Measurements from ENCODE around the gene ELK1. TPM values are rescaled to one million over a fixed set of nuclear protein-coding genes. Genes with fewer than 3 reads are reported as not detected.

ELK1 gene
- total RNA-seq, 1 experiment from 2014 or later, result 57.0 TPM

- Histone ChIP-seq H3K27me3 (ENCODE audit: insufficient read depth, low read length) (no peaks in the 10 kb centered on the region), H3K9me2 (ENCODE audit: insufficient read depth) (no peaks in the 10 kb centered on the region), H3K4me2 (ENCODE audit: low read length) (no peak overlapping the region), H3K79me2 (ENCODE audit: insufficient read depth, low read length) (no peaks in the 10 kb centered on the region), H2AFZ (ENCODE audit: low read depth, low read length, poor library complexity, severe bottlenecking) (no peak overlapping the region), H3K4me3 (replicated peaks in 1 of 2; ENCODE audit: low read depth in 1 of 2, low read length in 2 of 2) (no peak overlapping the region), H3K36me3 (ENCODE audit: control insufficient read depth in 1 of 2, insufficient read depth in 2 of 2, low read length in 2 of 2) (no peaks in the 10 kb centered on the region), H3K27ac (ENCODE audit: low read depth, low read length) (no peak overlapping the region), H3K9ac (ENCODE audit: low read length) (no peak overlapping the region), H3K9me3 (ENCODE audit: control insufficient read depth in 1 of 2, insufficient read depth in 1 of 2, low read depth in 1 of 2, low read length in 2 of 2) (no peaks in the 10 kb centered on the region), H3K4me1 (ENCODE audit: control insufficient read depth in 1 of 2, insufficient read depth in 2 of 2, low read length in 2 of 2) (no peaks in the 10 kb centered on the region), H4K20me1 (ENCODE audit: insufficient read depth) (no peaks in the 10 kb centered on the region)
- no peak for ATAC-seq
- TF ChIP-seq TCF7L2 (IDR thresholded peaks at IDR 0.05; ENCODE audit: borderline replicate concordance, extremely low read depth, insufficient read depth, insufficient read length) (no peak), POLR2AphosphoS5 (IDR thresholded peaks at IDR 0.05; ENCODE audit: low read depth, low read length) (no peak), EZH2 (IDR thresholded peaks at IDR 0.05) (no peak), EGR1 (IDR thresholded peaks at IDR 0.05; ENCODE audit: low read depth) (no peak), CBX3 (IDR thresholded peaks at IDR 0.05; ENCODE audit: low read depth) (no peak), ZBTB33 (IDR thresholded peaks at IDR 0.05; ENCODE audit: extremely low read depth, insufficient replicate concordance, low read length) (no peak), JUND (IDR thresholded peaks at IDR 0.05) (no peak), SRF (IDR thresholded peaks at IDR 0.05; ENCODE audit: low read depth) (no peak), CTCF (IDR thresholded peaks at IDR 0.05 in 2 of 3, conservative IDR thresholded peaks at IDR 0.05 in 1 of 3; ENCODE audit: borderline replicate concordance in 1 of 3, insufficient read depth in 1 of 3, low read depth in 2 of 3, low read length in 2 of 3) (no peak), ZNF274 (IDR thresholded peaks at IDR 0.05; ENCODE audit: low read depth, low read length) (no peak), SIN3A (IDR thresholded peaks at IDR 0.05; ENCODE audit: low read depth) (no peak), ZFX (IDR thresholded peaks at IDR 0.05) (no peak), SP1 (IDR thresholded peaks at IDR 0.05; ENCODE audit: low read depth) (no peak), EZH2phosphoT487 (IDR thresholded peaks at IDR 0.05; ENCODE audit: borderline replicate concordance) (no peak), CEBPB (IDR thresholded peaks at IDR 0.05; ENCODE audit: low read depth) (no peak)
- TF ChIP-seq, protein P1, sequence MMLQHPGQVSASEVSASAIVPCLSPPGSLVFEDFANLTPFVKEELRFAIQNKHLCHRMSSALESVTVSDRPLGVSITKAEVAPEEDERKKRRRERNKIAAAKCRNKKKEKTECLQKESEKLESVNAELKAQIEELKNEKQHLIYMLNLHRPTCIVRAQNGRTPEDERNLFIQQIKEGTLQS (IDR thresholded peaks at IDR 0.05), result no peak
- TF ChIP-seq, protein P2, sequence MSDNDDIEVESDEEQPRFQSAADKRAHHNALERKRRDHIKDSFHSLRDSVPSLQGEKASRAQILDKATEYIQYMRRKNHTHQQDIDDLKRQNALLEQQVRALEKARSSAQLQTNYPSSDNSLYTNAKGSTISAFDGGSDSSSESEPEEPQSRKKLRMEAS (IDR thresholded peaks at IDR 0.05), result no peak
- DNase-seq (ENCODE audit: low read depth, low spot score), result no peak
- no TSS peak for BruUV-seq (replicated peaks)
- RAD21 ChIA-PET (ENCODE audit: low non-redundant PET in 1 of 2, low total read pairs in 2 of 2, uncharacterized antibody in 2 of 2, unreplicated experiment in 2 of 2), result no interaction called here
- intact Hi-C loops (cut with micrococcal nuclease), result no loop called here
- CTCF ChIA-PET, result no interaction called here
- POLR2A ChIA-PET, result no interaction called here
Observed at GRCh38 chrX:47608130-47608810, 42.1 kb downstream of the ELK1 start.
